Sigmoid colon (tissue), 4 donors: ENCODE data around the gene MAP4K5.

Source experiments
- CTCF ChIP-seq, 4 experiments: fragments of 450-650 bp in 3 of 4; fragments of 200-600 bp in 1 of 4; IDR thresholded peaks; one replicate each; pipeline ENCODE4 v1.5.1; 2016 to 2019; ENCODE audit warnings: antibody characterized with exemption in 4 of 4, mild to moderate bottlenecking in 3 of 4, moderate library complexity in 2 of 4
- EP300 ChIP-seq, 4 donors: sonication (generic); formaldehyde crosslinking; IDR thresholded peaks; one replicate each; pipeline ENCODE4 v1.6.1; 2017; ENCODE audit warnings: antibody characterized with exemption in 4 of 4
- POLR2A ChIP-seq, 2 donors: fragments of 450-650 bp; IDR thresholded peaks; one replicate each; pipeline ENCODE4 v1.6.1; 2016; ENCODE audit warnings: antibody characterized with exemption in 2 of 2, mild to moderate bottlenecking in 2 of 2, moderate library complexity in 2 of 2
- POLR2AphosphoS5 ChIP-seq, 4 donors: sonication (generic); formaldehyde crosslinking; IDR thresholded peaks; one replicate each; pipeline ENCODE4 v1.6.1; 2017; ENCODE audit warnings: antibody characterized with exemption in 4 of 4

GRCh38 chr14:50410071-50410470, 122.3 kb downstream of the MAP4K5 start:
- TF ChIP-seq POLR2A (IDR thresholded peaks at IDR 0.05) (no peak), CTCF (IDR thresholded peaks at IDR 0.05) (no peak), POLR2AphosphoS5 (IDR thresholded peaks at IDR 0.05) (no peak), EP300 (IDR thresholded peaks at IDR 0.05) (no peak)
